ENCODE measurements around the gene BAIAP2.

The BAIAP2 gene

DNA sequence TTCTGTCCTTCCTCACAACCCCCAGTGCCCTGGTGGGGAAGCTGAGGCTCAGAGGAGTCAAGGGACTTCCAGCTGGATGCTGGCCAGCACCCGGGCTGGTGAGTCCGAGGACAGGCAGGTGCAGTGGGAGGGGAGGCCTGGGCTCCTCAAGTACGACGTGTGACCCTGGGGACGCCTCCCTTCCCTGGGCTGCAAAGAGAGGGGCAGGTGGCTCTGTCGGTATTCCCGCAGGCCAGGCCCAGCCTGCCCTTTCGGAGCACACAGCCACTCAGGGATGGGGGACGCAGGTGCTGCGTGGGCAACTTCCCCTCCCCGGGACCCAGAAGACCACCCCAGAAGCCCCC lies 97.2 kb downstream of the BAIAP2 start:
- Histone ChIP-seq H3K4me1 (no peaks in the 10 kb centered on the region), H3K36me3 (no peaks in the 10 kb centered on the region), H3K27me3 (no peaks in the 10 kb centered on the region), H3K9me3 (no peaks in the 10 kb centered on the region), H3K4me3 (ENCODE audit: low read depth, low read length) (no peak overlapping the region)
- DNase-seq: no peak
- TF ChIP-seq, protein P1, sequence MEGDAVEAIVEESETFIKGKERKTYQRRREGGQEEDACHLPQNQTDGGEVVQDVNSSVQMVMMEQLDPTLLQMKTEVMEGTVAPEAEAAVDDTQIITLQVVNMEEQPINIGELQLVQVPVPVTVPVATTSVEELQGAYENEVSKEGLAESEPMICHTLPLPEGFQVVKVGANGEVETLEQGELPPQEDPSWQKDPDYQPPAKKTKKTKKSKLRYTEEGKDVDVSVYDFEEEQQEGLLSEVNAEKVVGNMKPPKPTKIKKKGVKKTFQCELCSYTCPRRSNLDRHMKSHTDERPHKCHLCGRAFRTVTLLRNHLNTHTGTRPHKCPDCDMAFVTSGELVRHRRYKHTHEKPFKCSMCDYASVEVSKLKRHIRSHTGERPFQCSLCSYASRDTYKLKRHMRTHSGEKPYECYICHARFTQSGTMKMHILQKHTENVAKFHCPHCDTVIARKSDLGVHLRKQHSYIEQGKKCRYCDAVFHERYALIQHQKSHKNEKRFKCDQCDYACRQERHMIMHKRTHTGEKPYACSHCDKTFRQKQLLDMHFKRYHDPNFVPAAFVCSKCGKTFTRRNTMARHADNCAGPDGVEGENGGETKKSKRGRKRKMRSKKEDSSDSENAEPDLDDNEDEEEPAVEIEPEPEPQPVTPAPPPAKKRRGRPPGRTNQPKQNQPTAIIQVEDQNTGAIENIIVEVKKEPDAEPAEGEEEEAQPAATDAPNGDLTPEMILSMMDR (IDR thresholded peaks at IDR 0.05; ENCODE audit: low read depth, low read length): no peak

- TF ChIP-seq, protein P1 (IDR thresholded peaks at IDR 0.05; ENCODE audit: low read depth, low read length): no peak
- DNase-seq: no peak
- no peaks in the 10 kb centered on the region for H3K27me3 ChIP-seq
- H3K4me1 ChIP-seq: no peaks in the 10 kb centered on the region
- H3K9me3 ChIP-seq: no peaks in the 10 kb centered on the region
- H3K36me3 ChIP-seq: no peaks in the 10 kb centered on the region
- H3K4me3 ChIP-seq (ENCODE audit: low read depth, low read length): no peak overlapping the region
These were observed 98.1 kb downstream of the BAIAP2 start for GRCh38 chr17:81132770-81133723.

DNA sequence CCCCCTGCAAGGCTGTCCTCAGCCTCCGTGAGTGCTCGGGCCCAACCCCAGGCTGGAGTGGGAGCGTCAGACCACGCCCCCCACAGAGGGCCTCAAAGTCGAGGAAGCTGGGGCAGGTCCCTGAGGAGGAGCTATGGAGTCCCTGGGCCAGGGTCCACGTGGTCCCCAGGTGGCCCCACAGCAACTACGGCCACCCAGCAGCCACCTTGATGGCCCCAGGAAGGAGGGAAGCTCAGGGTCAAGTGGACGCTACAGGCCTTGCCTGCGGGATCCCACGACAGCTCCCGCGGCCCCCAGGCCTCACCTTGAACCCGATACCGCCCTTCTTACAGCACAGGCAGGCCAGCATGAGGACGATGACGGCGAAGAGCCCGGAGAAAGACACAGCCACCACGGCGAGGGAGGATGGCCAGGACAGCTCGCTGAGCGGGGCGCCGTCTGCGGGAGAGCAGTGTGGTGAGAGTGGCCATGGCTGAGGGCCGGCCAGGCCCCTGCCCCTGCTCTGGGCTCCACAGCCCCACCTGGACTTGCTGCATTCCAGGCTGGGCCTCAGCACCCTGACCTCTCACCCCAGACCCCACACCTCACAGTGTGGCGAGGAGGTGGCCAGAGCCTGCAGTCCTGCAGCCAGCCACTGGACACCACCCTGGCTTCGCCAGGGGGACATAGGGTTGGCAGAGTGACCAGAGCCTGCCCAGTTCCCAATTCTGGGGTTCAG lies 99.3 kb downstream of the BAIAP2 start:
- no peak overlapping the region for H3K4me3 ChIP-seq (ENCODE audit: low read depth, low read length)
- H3K36me3 ChIP-seq: no peaks in the 10 kb centered on the region
- H3K4me1 ChIP-seq: no peaks in the 10 kb centered on the region
- TF ChIP-seq, protein P1 (IDR thresholded peaks at IDR 0.05; ENCODE audit: low read depth, low read length): no peak
- H3K27me3 ChIP-seq: no peaks in the 10 kb centered on the region
- H3K9me3 ChIP-seq: no peaks in the 10 kb centered on the region
- DNase-seq: no peak

GRCh38 chr17:81135505-81136278 lies 100.7 kb downstream of the BAIAP2 start:
- no peaks in the 10 kb centered on the region for H3K36me3 ChIP-seq
- TF ChIP-seq, protein P1 (IDR thresholded peaks at IDR 0.05; ENCODE audit: low read depth, low read length): no peak
- H3K9me3 ChIP-seq: no peaks in the 10 kb centered on the region
- H3K27me3 ChIP-seq: no peaks in the 10 kb centered on the region
- no peak overlapping the region for H3K4me3 ChIP-seq (ENCODE audit: low read depth, low read length)
- no peaks in the 10 kb centered on the region for H3K4me1 ChIP-seq
- peak; percentile 45 for DNase-seq

- Histone ChIP-seq H3K36me3 (no peaks in the 10 kb centered on the region), H3K27me3 (no peaks in the 10 kb centered on the region), H3K4me1 (no peaks in the 10 kb centered on the region), H3K4me3 (ENCODE audit: low read depth, low read length) (no peak overlapping the region), H3K9me3 (no peaks in the 10 kb centered on the region)
- TF ChIP-seq, protein P1 (IDR thresholded peaks at IDR 0.05; ENCODE audit: low read depth, low read length): no peak
- no peak for DNase-seq
These were observed 101.4 kb downstream of the BAIAP2 start for GRCh38 chr17:81136366-81136765.
